Measurements from ENCODE around the gene GLI3. TPM values are rescaled to one million over a fixed set of nuclear protein-coding genes. Genes with fewer than 3 reads are reported as not detected.

The GLI3 gene
- total and polyA plus RNA-seq, 10 of the 15 experiments (the other 5 are each of a cell fraction or from before 2014, with no cell fraction given) = 0.01 TPM; not detected in 8

DNA sequence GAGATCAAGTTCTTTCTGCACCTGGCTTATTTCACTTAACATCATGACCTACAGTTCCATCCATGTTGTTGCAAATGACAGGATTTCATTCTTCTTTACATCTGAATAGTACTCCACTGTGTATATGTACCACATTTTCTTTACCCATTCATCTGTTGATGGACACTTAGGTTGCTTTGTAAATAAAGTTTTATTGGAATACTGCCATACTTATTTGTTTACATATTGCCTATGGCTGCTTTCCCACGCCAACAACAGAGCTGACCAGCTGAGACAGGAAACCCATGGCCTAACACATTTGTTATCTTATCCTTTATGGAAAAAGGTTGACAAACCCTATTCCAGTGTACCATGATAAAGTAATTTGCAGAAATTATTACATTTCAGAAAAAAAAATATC, 153.7 kb downstream of the GLI3 start:
- Histone ChIP-seq H3K9me3 (replicated peaks; ENCODE audit: control insufficient read depth, insufficient read depth, low read length) (no peaks in the 10 kb centered on the region), H4K20me1 (ENCODE audit: control insufficient read depth, insufficient read depth) (no peaks in the 10 kb centered on the region), H3K79me2 (ENCODE audit: control insufficient read depth, insufficient read depth, low read length) (no peaks in the 10 kb centered on the region), H3K4me3 (no peak overlapping the region), H3K27ac (ENCODE audit: control insufficient read depth, insufficient read depth) (no peak overlapping the region), H2AFZ (ENCODE audit: control insufficient read depth, low read depth, low read length) (no peak overlapping the region), H3K4me2 (ENCODE audit: control insufficient read depth, insufficient read depth) (no peak overlapping the region), H3K9ac (ENCODE audit: control insufficient read depth, insufficient read depth, low read length) (no peak overlapping the region), H3K27me3 (replicated peaks in 1 of 2; ENCODE audit: control insufficient read depth in 2 of 2, insufficient read depth in 2 of 2, low read length in 1 of 2) (no peaks in the 10 kb centered on the region), H3K4me1 (ENCODE audit: control insufficient read depth, insufficient read depth, low read length) (no peaks in the 10 kb centered on the region), H3K36me3 (ENCODE audit: control insufficient read depth in 2 of 2, insufficient read depth in 2 of 2, low read length in 1 of 2) (no peaks in the 10 kb centered on the region)
- POLR2A ChIA-PET = no interaction called here
- CTCF ChIA-PET = no interaction called here
- ATAC-seq (no peak), DNase-seq (ENCODE audit: low read depth, low spot score) (no peak), FAIRE-seq (no peak)
- RAD21 ChIA-PET (ENCODE audit: unreplicated experiment) = no interaction called here
- SMC1A ChIA-PET (ENCODE audit: uncharacterized antibody, unreplicated experiment) = no interaction called here
- intact Hi-C loops (cut with micrococcal nuclease; ENCODE audit: unreplicated experiment) = no loop called here
- WGBS (ENCODE audit: insufficient coverage, insufficient replicate concordance, low lambda C conversion rate, missing lambda C conversion rate) = 0% methylated on average over 1 of the region's 1 CpG
- no peak for TF ChIP-seq SMC3 (IDR thresholded peaks at IDR 0.05; ENCODE audit: borderline replicate concordance, low read length)
- TF ChIP-seq YY1 (IDR thresholded peaks at IDR 0.05; ENCODE audit: low read depth, low read length) = no peak
- TF ChIP-seq NFIC (IDR thresholded peaks at IDR 0.05; ENCODE audit: low read depth, low read length) = no peak
- no peak for TF ChIP-seq IKZF2 (IDR thresholded peaks at IDR 0.05)
- TF ChIP-seq TCF12 (IDR thresholded peaks at IDR 0.05; ENCODE audit: low read depth, low read length) = no peak
- TF ChIP-seq, protein P1, sequence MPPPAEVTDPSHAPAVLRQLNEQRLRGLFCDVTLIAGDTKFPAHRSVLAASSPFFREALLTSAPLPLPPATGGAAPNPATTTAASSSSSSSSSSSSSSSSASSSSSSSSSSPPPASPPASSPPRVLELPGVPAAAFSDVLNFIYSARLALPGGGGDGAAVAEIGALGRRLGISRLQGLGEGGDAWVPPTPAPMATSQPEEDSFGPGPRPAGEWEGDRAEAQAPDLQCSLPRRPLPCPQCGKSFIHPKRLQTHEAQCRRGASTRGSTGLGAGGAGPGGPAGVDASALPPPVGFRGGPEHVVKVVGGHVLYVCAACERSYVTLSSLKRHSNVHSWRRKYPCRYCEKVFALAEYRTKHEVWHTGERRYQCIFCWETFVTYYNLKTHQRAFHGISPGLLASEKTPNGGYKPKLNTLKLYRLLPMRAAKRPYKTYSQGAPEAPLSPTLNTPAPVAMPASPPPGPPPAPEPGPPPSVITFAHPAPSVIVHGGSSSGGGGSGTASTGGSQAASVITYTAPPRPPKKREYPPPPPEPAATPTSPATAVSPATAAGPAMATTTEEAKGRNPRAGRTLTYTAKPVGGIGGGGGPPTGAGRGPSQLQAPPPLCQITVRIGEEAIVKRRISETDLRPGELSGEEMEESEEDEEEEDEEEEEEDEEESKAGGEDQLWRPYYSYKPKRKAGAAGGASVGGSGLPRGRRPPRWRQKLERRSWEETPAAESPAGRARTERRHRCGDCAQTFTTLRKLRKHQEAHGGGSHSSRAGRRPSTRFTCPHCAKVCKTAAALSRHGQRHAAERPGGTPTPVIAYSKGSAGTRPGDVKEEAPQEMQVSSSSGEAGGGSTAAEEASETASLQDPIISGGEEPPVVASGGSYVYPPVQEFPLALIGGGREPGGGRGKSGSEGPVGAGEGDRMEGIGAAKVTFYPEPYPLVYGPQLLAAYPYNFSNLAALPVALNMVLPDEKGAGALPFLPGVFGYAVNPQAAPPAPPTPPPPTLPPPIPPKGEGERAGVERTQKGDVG (CRISPR knock-in tag; IDR thresholded peaks at IDR 0.05) = no peak
- TF ChIP-seq GABPA (IDR thresholded peaks at IDR 0.05; ENCODE audit: low read depth) = no peak
- no peak for TF ChIP-seq MXI1 (IDR thresholded peaks at IDR 0.05; ENCODE audit: low read depth, low read length)
- no peak for TF ChIP-seq POLR2AphosphoS2 (IDR thresholded peaks at IDR 0.05; ENCODE audit: low read depth, low read length)
- TF ChIP-seq ZZZ3 (IDR thresholded peaks at IDR 0.05; ENCODE audit: control insufficient read depth, insufficient read length, low read depth) = no peak
- no peak for TF ChIP-seq RFX5 (IDR thresholded peaks at IDR 0.05; ENCODE audit: low read depth, low read length)
- TF ChIP-seq, protein P2, sequence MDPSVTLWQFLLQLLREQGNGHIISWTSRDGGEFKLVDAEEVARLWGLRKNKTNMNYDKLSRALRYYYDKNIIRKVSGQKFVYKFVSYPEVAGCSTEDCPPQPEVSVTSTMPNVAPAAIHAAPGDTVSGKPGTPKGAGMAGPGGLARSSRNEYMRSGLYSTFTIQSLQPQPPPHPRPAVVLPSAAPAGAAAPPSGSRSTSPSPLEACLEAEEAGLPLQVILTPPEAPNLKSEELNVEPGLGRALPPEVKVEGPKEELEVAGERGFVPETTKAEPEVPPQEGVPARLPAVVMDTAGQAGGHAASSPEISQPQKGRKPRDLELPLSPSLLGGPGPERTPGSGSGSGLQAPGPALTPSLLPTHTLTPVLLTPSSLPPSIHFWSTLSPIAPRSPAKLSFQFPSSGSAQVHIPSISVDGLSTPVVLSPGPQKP (IDR thresholded peaks at IDR 0.05; ENCODE audit: low read depth, low read length) = no peak
- no peak for TF ChIP-seq CREB1 (IDR thresholded peaks at IDR 0.05; ENCODE audit: low read depth)
- no peak for TF ChIP-seq LARP7 (IDR thresholded peaks at IDR 0.05)
- no peak for TF ChIP-seq RCOR1 (conservative IDR thresholded peaks at IDR 0.05; ENCODE audit: low read depth, low read length)
- TF ChIP-seq, protein P3, sequence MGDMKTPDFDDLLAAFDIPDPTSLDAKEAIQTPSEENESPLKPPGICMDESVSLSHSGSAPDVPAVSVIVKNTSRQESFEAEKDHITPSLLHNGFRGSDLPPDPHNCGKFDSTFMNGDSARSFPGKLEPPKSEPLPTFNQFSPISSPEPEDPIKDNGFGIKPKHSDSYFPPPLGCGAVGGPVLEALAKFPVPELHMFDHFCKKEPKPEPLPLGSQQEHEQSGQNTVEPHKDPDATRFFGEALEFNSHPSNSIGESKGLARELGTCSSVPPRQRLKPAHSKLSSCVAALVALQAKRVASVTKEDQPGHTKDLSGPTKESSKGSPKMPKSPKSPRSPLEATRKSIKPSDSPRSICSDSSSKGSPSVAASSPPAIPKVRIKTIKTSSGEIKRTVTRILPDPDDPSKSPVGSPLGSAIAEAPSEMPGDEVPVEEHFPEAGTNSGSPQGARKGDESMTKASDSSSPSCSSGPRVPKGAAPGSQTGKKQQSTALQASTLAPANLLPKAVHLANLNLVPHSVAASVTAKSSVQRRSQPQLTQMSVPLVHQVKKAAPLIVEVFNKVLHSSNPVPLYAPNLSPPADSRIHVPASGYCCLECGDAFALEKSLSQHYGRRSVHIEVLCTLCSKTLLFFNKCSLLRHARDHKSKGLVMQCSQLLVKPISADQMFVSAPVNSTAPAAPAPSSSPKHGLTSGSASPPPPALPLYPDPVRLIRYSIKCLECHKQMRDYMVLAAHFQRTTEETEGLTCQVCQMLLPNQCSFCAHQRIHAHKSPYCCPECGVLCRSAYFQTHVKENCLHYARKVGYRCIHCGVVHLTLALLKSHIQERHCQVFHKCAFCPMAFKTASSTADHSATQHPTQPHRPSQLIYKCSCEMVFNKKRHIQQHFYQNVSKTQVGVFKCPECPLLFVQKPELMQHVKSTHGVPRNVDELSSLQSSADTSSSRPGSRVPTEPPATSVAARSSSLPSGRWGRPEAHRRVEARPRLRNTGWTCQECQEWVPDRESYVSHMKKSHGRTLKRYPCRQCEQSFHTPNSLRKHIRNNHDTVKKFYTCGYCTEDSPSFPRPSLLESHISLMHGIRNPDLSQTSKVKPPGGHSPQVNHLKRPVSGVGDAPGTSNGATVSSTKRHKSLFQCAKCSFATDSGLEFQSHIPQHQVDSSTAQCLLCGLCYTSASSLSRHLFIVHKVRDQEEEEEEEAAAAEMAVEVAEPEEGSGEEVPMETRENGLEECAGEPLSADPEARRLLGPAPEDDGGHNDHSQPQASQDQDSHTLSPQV (IDR thresholded peaks at IDR 0.05) = no peak
- no peak for TF ChIP-seq TAF1 (IDR thresholded peaks at IDR 0.05; ENCODE audit: borderline replicate concordance, low read depth, low read length)
- BruUV-seq (replicated peaks) = no TSS peak
- in situ Hi-C loops (cut with MboI) = no loop called here

All from GM12878 (cell line).